Bronchial epithelial cell (primary cell): ENCODE measurements around the gene WDR20. TPM values are rescaled to one million over a fixed set of nuclear protein-coding genes. Genes with fewer than 3 reads are reported as not detected.

Experiments used
- DNase-seq: peaks from one replicate; pipeline ENCODE4 v3.0.0-alpha.2; 2010; ENCODE audit warnings: low read depth
- FAIRE-seq: peaks from 2 replicates; lab custom pipeline; 2011; peaks lifted over from hg19 to GRCh38; lab: Jason Lieb, UNC
- H3K27me3 ChIP-seq: 2 replicates; pipeline ENCODE4 v1.5.1; 2011; ENCODE audit warnings: low read length; ENCODE audit not compliant: control insufficient read depth, insufficient read depth
- H3K36me3 ChIP-seq: 2 replicates; pipeline ENCODE4 v1.5.1; 2011; ENCODE audit warnings: low read length; ENCODE audit not compliant: control insufficient read depth, insufficient read depth
- H3K4me3 ChIP-seq: 2 replicates; pipeline ENCODE4 v1.5.1; 2011; ENCODE audit warnings: mild to moderate bottlenecking, low read depth, low read length, control low read depth
- CTCF ChIP-seq: IDR thresholded peaks from 2 replicates; pipeline ENCODE4 v1.5.1; 2011; ENCODE audit warnings: mild to moderate bottlenecking, moderate library complexity, low read length, control low read depth, inconsistent platforms; ENCODE audit not compliant: insufficient read depth, severe bottlenecking
- total RNA-seq: library from RNA; depleted of rRNA; stranded (reverse); fragments of >200 nt; gene quantifications from 2 replicates; pipeline ENCODE4 v1.2.1, GENCODE V29; 2014

Gene WDR20
- total RNA-seq, 1 donor from 2014 or later = 20.0 TPM

GRCh38 chr14:102210421-102211042 lies 70.8 kb downstream of the WDR20 start:
- DNase-seq = no peak
- peaks cover 11% of the 10 kb centered on the region for H3K36me3 ChIP-seq
- no peaks in the 10 kb centered on the region for H3K27me3 ChIP-seq
- TF ChIP-seq CTCF = no peak
- no peak for FAIRE-seq
- H3K4me3 ChIP-seq = no peak overlapping the region

- FAIRE-seq (no peak), DNase-seq (no peak)
- no peak for TF ChIP-seq CTCF
- H3K27me3 ChIP-seq = no peaks in the 10 kb centered on the region
- H3K4me3 ChIP-seq = no peak overlapping the region
- H3K36me3 ChIP-seq = peaks cover 9% of the 10 kb centered on the region
Measured at GRCh38 chr14:102211240-102211639, 71.5 kb downstream of the WDR20 start.

- no peak overlapping the region for H3K4me3 ChIP-seq
- no peak for TF ChIP-seq CTCF
- no peak for DNase-seq
- H3K27me3 ChIP-seq = no peaks in the 10 kb centered on the region
- H3K36me3 ChIP-seq = peaks cover 10% of the 10 kb centered on the region
- no peak for FAIRE-seq
Measured at GRCh38 chr14:102212356-102212755, 72.7 kb downstream of the WDR20 start.

GRCh38 chr14:102212845-102213244 lies 73.1 kb downstream of the WDR20 start:
- H3K4me3 ChIP-seq = no peak overlapping the region
- FAIRE-seq = no peak
- H3K36me3 ChIP-seq = peaks cover 11% of the 10 kb centered on the region
- no peak for TF ChIP-seq CTCF
- no peaks in the 10 kb centered on the region for H3K27me3 ChIP-seq
- no peak for DNase-seq

GRCh38 chr14:102213470-102213869 lies 73.8 kb downstream of the WDR20 start:
- TF ChIP-seq CTCF = no peak
- Histone ChIP-seq H3K27me3 (no peaks in the 10 kb centered on the region), H3K4me3 (no peak overlapping the region), H3K36me3 (peaks cover 9% of the 10 kb centered on the region)
- DNase-seq = no peak
- FAIRE-seq = no peak
